Spleen (tissue), 11 donors: ENCODE measurements around the gene ID2. TPM values are rescaled to one million over a fixed set of nuclear protein-coding genes. Genes with fewer than 3 reads are reported as not detected.

Experiments used
- DNase-seq: peaks from one replicate; pipeline ENCODE4 v3.0.0-alpha.2; 2020
- H3K27ac ChIP-seq, 8 donors: fragments of 200-600 bp; sonication (generic) in 7 of 8; 1 replicate in 4 of 8; 2 replicates in 4 of 8; pipeline versions ENCODE4 v1.5.0 to v1.8.0; 2016 to 2021; ENCODE audit warnings: inconsistent platforms in 4 of 8, mild to moderate bottlenecking in 4 of 8, moderate library complexity in 1 of 8
- H3K27me3 ChIP-seq, 7 donors: fragments of 200-600 bp; sonication (generic) in 6 of 7; replicated peaks in 1 of 7; 1 replicate in 4 of 7; 2 replicates in 3 of 7; pipeline versions ENCODE4 v1.5.0 to v1.8.0; 2016 to 2021; ENCODE audit warnings: inconsistent platforms in 3 of 7, mild to moderate bottlenecking in 1 of 7
- H3K36me3 ChIP-seq, 6 donors: fragments of 200-600 bp; sonication (generic) in 5 of 6; 1 replicate in 4 of 6; 2 replicates in 2 of 6; pipeline versions ENCODE4 v1.5.0 to v1.8.0; 2016 to 2021; ENCODE audit warnings: inconsistent platforms in 2 of 6
- H3K4me1 ChIP-seq, 6 donors: fragments of 200-600 bp; sonication (generic) in 5 of 6; 1 replicate in 3 of 6; 2 replicates in 3 of 6; pipeline versions ENCODE4 v1.5.0 to v1.8.0; 2016 to 2021; ENCODE audit warnings: inconsistent platforms in 3 of 6
- H3K4me3 ChIP-seq, 8 donors: fragments of 200-600 bp; sonication (generic) in 7 of 8; 1 replicate in 4 of 8; 2 replicates in 4 of 8; pipeline versions ENCODE4 v1.5.0 to v1.8.0; 2016 to 2021; ENCODE audit warnings: inconsistent platforms in 4 of 8, mild to moderate bottlenecking in 4 of 8, moderate library complexity in 2 of 8
- H3K9me3 ChIP-seq, 8 donors: fragments of 200-600 bp; sonication (generic) in 7 of 8; 1 replicate in 4 of 8; 2 replicates in 4 of 8; pipeline versions ENCODE4 v1.5.0 to v1.8.0; 2016 to 2021; ENCODE audit warnings: inconsistent platforms in 4 of 8
- CTCF ChIP-seq, 11 experiments: fragments of 200-600 bp in 7 of 11; fragments of 450-650 bp in 4 of 11; sonication (generic) in 4 of 11; IDR thresholded peaks in 8 of 11; conservative IDR thresholded peaks in 3 of 11; 1 replicate in 7 of 11; 2 replicates in 4 of 11; pipeline versions ENCODE4 v1.4.0 to v1.8.0; 2016 to 2021; ENCODE audit warnings: antibody characterized with exemption in 11 of 11, inconsistent platforms in 4 of 11, mild to moderate bottlenecking in 1 of 11
- POLR2A ChIP-seq, 3 donors: fragments of 450-650 bp; IDR thresholded peaks; one replicate each; pipeline ENCODE4 v1.5.1; 2017; ENCODE audit warnings: antibody characterized with exemption in 3 of 3, mild to moderate bottlenecking in 1 of 3
- POLR2AphosphoS5 ChIP-seq, 3 donors: sonication (generic); formaldehyde crosslinking; IDR thresholded peaks; one replicate each; pipeline ENCODE4 v1.5.1; 2017; ENCODE audit warnings: antibody characterized with exemption in 3 of 3
- WGBS, 5 donors: extraction: QIAGEN DNeasy Blood & Tissue Kit in 3 of 5; methylation state at CpG; one replicate each; pipeline versions ENCODE4 v1.1.5 to v1.1.7; 2013 to 2018; 5-methylcytosine and 5-hydroxymethylcytosine counted together
- intact Hi-C: fragments of 100-400 bp; cut with DNase I; formaldehyde crosslinking; loops from one replicate; pipeline ENCODE4 v1.15.0; 2023; ENCODE audit warnings: low total_unique reads
- polyA plus RNA-seq, 3 donors: library from polyadenylated mRNA; stranded (reverse); fragments of 200-250 nt; gene quantifications; one replicate each; pipeline ENCODE4 v1.2.1, GENCODE V29; 2013
- total RNA-seq, 7 donors: library from RNA; depleted of rRNA in 3 of 7; stranded (reverse); fragments of >200 nt in 3 of 7; fragmentation: NEBNext Ultra II Directional in 4 of 7; extraction: Animal tissue kit (Norgen Biotek cat#: 25700) in 4 of 7; gene quantifications; one replicate each; pipeline versions ENCODE4 v1.1.0 to v1.2.1, GENCODE V29; 2016 to 2021
- donor health status: healthy with polysubstance abuse.
- donor health status: DM: no; HTN: no; CAD: no; lungs with moderate emphysema.
- donor health status: DM: no; HTN: no; CAD: no.
- donor health status: Bipolar disorder and iron deficiency.
- donor health status: healthy.
- donor health status: DM: no; HTN: no; CAD: no.
- donor health status: DM: yes; HTN: yes; CAD: no.

The ID2 gene
- total and polyA plus RNA-seq, 10 donors = 42.8 to 343 (median 90.1) TPM

DNA sequence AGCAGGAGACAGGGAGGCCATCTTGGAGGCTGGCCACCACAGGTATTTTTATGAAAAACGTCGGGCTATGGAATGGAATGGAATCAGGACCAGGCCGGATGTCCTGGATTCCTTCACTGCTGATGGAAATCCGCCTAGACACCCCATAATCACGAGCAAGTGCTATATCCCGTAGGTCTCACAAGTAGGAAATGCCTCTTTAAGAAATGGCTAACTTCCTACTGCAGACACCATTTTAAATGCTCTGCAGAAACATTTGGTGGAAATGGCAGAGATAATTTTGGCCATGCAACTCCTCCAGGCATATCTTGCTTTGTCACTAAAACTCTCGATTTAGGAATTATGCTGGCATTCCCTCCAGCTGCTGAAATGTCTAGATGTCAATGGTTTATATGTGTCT is 18.0 kb downstream of the ID2 start:
- Histone ChIP-seq H3K27ac (no peak overlapping the region), H3K9me3 (peaks cover 0 to 16% (median 5%) of the 10 kb centered on the region in 8 donors), H3K4me3 (no peak overlapping the region), H3K36me3 (no peaks in the 10 kb centered on the region), H3K27me3 (peaks cover 0 to 10% (median 0%) of the 10 kb centered on the region in 7 donors), H3K4me1 (no peaks in the 10 kb centered on the region)
- DNase-seq = no peak
- intact Hi-C loops = no loop called here
- 85 to 91% (median 88%) methylated on average over 7 of the region's 7 CpGs for WGBS, 5 donors
- no peak for TF ChIP-seq POLR2AphosphoS5 (IDR thresholded peaks at IDR 0.05)
- no peak for TF ChIP-seq POLR2A (IDR thresholded peaks at IDR 0.05)

GRCh38 chr2:8701681-8702379 is 20.0 kb downstream of the ID2 start:
- DNase-seq = no peak
- peaks cover 0 to 17% (median 0%) of the 10 kb centered on the region in 7 donors for H3K27me3 ChIP-seq
- intact Hi-C loops = no loop called here
- H3K27ac ChIP-seq = no peak overlapping the region
- H3K9me3 ChIP-seq = peaks cover 0 to 16% (median 5%) of the 10 kb centered on the region in 8 donors
- no peaks in the 10 kb centered on the region for H3K36me3 ChIP-seq
- 78 to 93% (median 87%) methylated on average over 16 of the region's 16 CpGs for WGBS, 5 donors
- TF ChIP-seq CTCF (IDR thresholded peaks at IDR 0.05 in 8 of 11, conservative IDR thresholded peaks at IDR 0.05 in 3 of 11) (no peak), POLR2A (IDR thresholded peaks at IDR 0.05) (no peak), POLR2AphosphoS5 (IDR thresholded peaks at IDR 0.05) (no peak)
- H3K4me1 ChIP-seq = no peaks in the 10 kb centered on the region
- no peak overlapping the region for H3K4me3 ChIP-seq

- no peak for TF ChIP-seq POLR2A (IDR thresholded peaks at IDR 0.05)
- TF ChIP-seq CTCF (IDR thresholded peaks at IDR 0.05 in 8 of 11, conservative IDR thresholded peaks at IDR 0.05 in 3 of 11) = no peak
- no peak for TF ChIP-seq POLR2AphosphoS5 (IDR thresholded peaks at IDR 0.05)
- H3K4me3 ChIP-seq = no peak overlapping the region
- H3K4me1 ChIP-seq = no peaks in the 10 kb centered on the region
- no peak for DNase-seq
- 68 to 88% (median 81%) methylated on average over 3 of the region's 3 CpGs for WGBS, 5 donors
- H3K27ac ChIP-seq = no peak overlapping the region
- H3K36me3 ChIP-seq = no peaks in the 10 kb centered on the region
- intact Hi-C loops = no loop called here
- H3K9me3 ChIP-seq = peaks cover 0 to 8% (median 3%) of the 10 kb centered on the region in 8 donors
- H3K27me3 ChIP-seq = peaks cover 0 to 23% (median 0%) of the 10 kb centered on the region in 7 donors
These were observed 23.1 kb downstream of the ID2 start for GRCh38 chr2:8704906-8705305.

- H3K27ac ChIP-seq = no peak overlapping the region
- no peaks in the 10 kb centered on the region for H3K36me3 ChIP-seq
- intact Hi-C loops = no loop called here
- no peak overlapping the region for H3K4me3 ChIP-seq
- peaks cover 0 to 8% (median 3%) of the 10 kb centered on the region in 8 donors for H3K9me3 ChIP-seq
- no peak for DNase-seq
- no peaks in the 10 kb centered on the region for H3K4me1 ChIP-seq
- peaks cover 0 to 29% (median 0%) of the 10 kb centered on the region in 7 donors for H3K27me3 ChIP-seq
- TF ChIP-seq CTCF (IDR thresholded peaks at IDR 0.05 in 8 of 11, conservative IDR thresholded peaks at IDR 0.05 in 3 of 11) (no peak), POLR2A (IDR thresholded peaks at IDR 0.05) (no peak), POLR2AphosphoS5 (IDR thresholded peaks at IDR 0.05) (no peak)
- 85 to 92% (median 88%) methylated on average over 14 of the region's 14 CpGs for WGBS, 5 donors
These were observed 27.8 kb downstream of the ID2 start for GRCh38 chr2:8709611-8710010.
